GM12892 (cell line): ENCODE measurements around the gene MAP2K3.
"Not testable (repeated sequence)": the region's sequence is repeated elsewhere in the genome, so short reads cannot be mapped to it uniquely, and the experiment has no call there.

Experiments used
- POLR2A ChIP-seq: IDR thresholded peaks from 2 replicates; pipeline ENCODE4 v1.6.1; 2011; ENCODE audit warnings: low read depth, low read length, control low read depth
- POLR2AphosphoS5 ChIP-seq: IDR thresholded peaks from 2 replicates; pipeline ENCODE4 v1.6.1; 2011; ENCODE audit warnings: low read depth, low read length, control low read depth

DNA sequence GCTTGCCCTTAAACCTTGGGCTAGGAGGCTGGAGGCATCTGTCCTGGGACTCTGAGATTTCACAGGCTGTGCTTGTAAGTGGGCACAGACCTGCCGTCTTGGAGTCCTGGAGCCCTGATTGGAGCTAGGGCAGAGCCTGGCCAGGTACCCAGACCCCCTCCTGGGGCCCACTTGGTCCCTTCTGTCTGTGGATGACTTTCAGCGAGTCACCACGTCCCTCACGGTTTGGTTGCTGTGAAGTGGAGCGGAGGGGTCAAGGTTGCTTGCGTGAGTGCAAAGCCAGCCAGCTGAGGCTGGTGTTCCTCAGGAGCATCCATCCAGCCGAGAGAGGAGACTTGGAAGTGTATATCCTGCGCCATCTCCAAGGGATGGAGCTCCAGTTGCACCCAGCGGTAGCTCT, 36.5 kb downstream of the MAP2K3 start:
- not testable (repeated sequence) for TF ChIP-seq POLR2AphosphoS5, POLR2A
